DOHH2 (cell line): ENCODE data around the gene ATG10.
"Not testable (repeated sequence)": the region's sequence is repeated elsewhere in the genome, so short reads cannot be mapped to it uniquely, and the experiment has no call there.

Source experiments
- H3F3A ChIP-seq: fragments of 200-600 bp; sonication (generic), shearing (Covaris generic); 2 replicates; pipeline ENCODE4 v1.6.0; 2016; ENCODE audit warnings: antibody characterized with exemption, mild to moderate bottlenecking; ENCODE audit not compliant: control insufficient read depth, insufficient read depth
- H3K27ac ChIP-seq: fragments of 200-600 bp; sonication (generic); 2 replicates; pipeline ENCODE4 v1.5.1; 2014; ENCODE audit warnings: low read depth, mild to moderate bottlenecking, low read length, moderate library complexity
- H3K27me3 ChIP-seq: fragments of 200-600 bp; sonication (generic); 2 replicates; pipeline ENCODE4 v1.6.1; 2014; ENCODE audit warnings: mild to moderate bottlenecking, low read length, mixed read lengths; ENCODE audit not compliant: control insufficient read depth
- H3K36me3 ChIP-seq: fragments of 200-600 bp; sonication (generic); 2 replicates; pipeline ENCODE4 v1.6.1; 2014; ENCODE audit warnings: mild to moderate bottlenecking, low read length, moderate library complexity, mixed read lengths; ENCODE audit not compliant: control insufficient read depth
- H3K4me1 ChIP-seq: fragments of 200-600 bp; sonication (generic); 2 replicates; pipeline ENCODE4 v1.6.1; 2014; ENCODE audit warnings: mild to moderate bottlenecking, low read length, mixed read lengths; ENCODE audit not compliant: control insufficient read depth
- H3K4me2 ChIP-seq: fragments of 200-600 bp; sonication (generic); 2 replicates; pipeline ENCODE4 v1.6.0; 2014; ENCODE audit warnings: mild to moderate bottlenecking, low read length, moderate library complexity
- H3K4me3 ChIP-seq: fragments of 200-600 bp; sonication (generic); 2 replicates; pipeline ENCODE4 v1.5.1; 2014; ENCODE audit warnings: mild to moderate bottlenecking, low read length, mixed read lengths
- H3K79me2 ChIP-seq: fragments of 200-600 bp; sonication (generic); 2 replicates; pipeline ENCODE4 v1.6.1; 2014; ENCODE audit warnings: mild to moderate bottlenecking, low read length, mixed read lengths; ENCODE audit not compliant: control insufficient read depth
- H3K9me2 ChIP-seq: fragments of 200-600 bp; sonication (generic); replicated peaks from 2 replicates; pipeline ENCODE4 v1.6.1; 2014; ENCODE audit warnings: mild to moderate bottlenecking, low read length, mixed read lengths; ENCODE audit not compliant: control insufficient read depth
- H3K9me3 ChIP-seq: fragments of 200-600 bp; sonication (generic); 2 replicates; pipeline ENCODE4 v1.6.1; 2014; ENCODE audit warnings: antibody characterized with exemption, low read length, mixed read lengths; ENCODE audit not compliant: control insufficient read depth, insufficient read depth
- H4K20me1 ChIP-seq: fragments of 200-600 bp; sonication (generic); 2 replicates; pipeline ENCODE4 v1.6.0; 2014; ENCODE audit warnings: low read depth, mild to moderate bottlenecking, antibody characterized with exemption, low read length, moderate library complexity; ENCODE audit not compliant: control insufficient read depth, insufficient read depth
- EZH2phosphoT487 ChIP-seq: fragments of 200-600 bp; sonication (generic); IDR thresholded peaks from 2 replicates; pipeline ENCODE4 v1.6.1; 2017; ENCODE audit warnings: borderline replicate concordance, mild to moderate bottlenecking, antibody characterized with exemption, low read length, moderate library complexity, mixed read lengths
- TF ChIP-seq, protein P1 (sequence below): fragments of 200-600 bp; sonication (generic); IDR thresholded peaks from one replicate; pipeline ENCODE4 v1.5.1; 2014; ENCODE audit warnings: antibody characterized with exemption, mild to moderate bottlenecking, low read depth, low read length; ENCODE audit not compliant: poor library complexity, severe bottlenecking

Gene ATG10

DNA sequence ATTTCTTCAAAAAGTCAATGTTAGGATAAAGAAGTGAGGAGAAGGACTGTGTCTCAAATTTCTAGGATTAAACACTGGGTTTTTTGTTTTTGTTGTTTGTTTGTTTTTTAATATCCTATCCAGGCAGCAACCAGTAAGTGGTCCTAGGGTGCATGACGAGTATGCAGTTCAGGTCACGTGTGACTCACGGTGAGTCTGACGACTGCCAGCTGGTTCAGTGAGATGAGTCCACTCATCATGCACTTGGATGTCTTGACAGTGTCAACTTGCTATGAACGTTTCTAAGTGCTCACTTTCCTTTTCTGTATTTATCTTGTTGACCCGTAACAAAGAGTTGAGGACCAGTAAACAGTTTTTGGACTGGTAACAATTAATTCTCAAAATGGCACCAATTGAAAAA lies 32.7 kb downstream of the ATG10 start:
- Histone ChIP-seq H3K4me3 (no peak overlapping the region), H4K20me1 (no peaks in the 10 kb centered on the region), H3K27me3 (no peaks in the 10 kb centered on the region), H3K4me2 (no peak overlapping the region), H3K36me3 (no peaks in the 10 kb centered on the region), H3K79me2 (no peaks in the 10 kb centered on the region), H3K27ac (no peak overlapping the region), H3F3A (no peaks in the 10 kb centered on the region), H3K9me3 (no peaks in the 10 kb centered on the region), H3K4me1 (no peaks in the 10 kb centered on the region), H3K9me2 (no peaks in the 10 kb centered on the region)
- no peak for TF ChIP-seq EZH2phosphoT487
- TF ChIP-seq, protein P1, sequence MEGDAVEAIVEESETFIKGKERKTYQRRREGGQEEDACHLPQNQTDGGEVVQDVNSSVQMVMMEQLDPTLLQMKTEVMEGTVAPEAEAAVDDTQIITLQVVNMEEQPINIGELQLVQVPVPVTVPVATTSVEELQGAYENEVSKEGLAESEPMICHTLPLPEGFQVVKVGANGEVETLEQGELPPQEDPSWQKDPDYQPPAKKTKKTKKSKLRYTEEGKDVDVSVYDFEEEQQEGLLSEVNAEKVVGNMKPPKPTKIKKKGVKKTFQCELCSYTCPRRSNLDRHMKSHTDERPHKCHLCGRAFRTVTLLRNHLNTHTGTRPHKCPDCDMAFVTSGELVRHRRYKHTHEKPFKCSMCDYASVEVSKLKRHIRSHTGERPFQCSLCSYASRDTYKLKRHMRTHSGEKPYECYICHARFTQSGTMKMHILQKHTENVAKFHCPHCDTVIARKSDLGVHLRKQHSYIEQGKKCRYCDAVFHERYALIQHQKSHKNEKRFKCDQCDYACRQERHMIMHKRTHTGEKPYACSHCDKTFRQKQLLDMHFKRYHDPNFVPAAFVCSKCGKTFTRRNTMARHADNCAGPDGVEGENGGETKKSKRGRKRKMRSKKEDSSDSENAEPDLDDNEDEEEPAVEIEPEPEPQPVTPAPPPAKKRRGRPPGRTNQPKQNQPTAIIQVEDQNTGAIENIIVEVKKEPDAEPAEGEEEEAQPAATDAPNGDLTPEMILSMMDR, result no peak

DNA sequence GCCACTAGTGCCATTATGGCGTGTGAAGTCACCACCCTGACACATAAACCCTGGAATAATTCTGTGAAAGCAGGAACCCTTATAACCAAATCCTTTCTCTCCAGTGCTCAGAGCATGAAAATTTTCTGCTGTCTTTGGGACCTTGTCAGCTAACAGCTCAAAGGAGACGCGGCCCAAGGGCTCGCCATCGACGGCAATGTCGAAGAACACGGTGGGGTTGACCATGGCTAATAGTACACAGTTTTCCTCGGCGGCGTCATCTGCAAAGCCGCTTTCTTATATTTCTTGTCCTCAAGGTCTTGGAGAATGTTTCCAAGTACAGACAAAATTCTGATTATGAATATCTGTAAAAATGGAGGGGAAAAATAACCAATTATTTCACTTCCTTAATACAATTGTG lies 38.0 kb downstream of the ATG10 start:
- H3K27ac ChIP-seq, H3K9me3 ChIP-seq, H3K4me2 ChIP-seq, H4K20me1 ChIP-seq, H3F3A ChIP-seq, H3K36me3 ChIP-seq, H3K79me2 ChIP-seq, H3K27me3 ChIP-seq, H3K4me3 ChIP-seq, H3K9me2 ChIP-seq, H3K4me1 ChIP-seq: not testable (repeated sequence)

DNA sequence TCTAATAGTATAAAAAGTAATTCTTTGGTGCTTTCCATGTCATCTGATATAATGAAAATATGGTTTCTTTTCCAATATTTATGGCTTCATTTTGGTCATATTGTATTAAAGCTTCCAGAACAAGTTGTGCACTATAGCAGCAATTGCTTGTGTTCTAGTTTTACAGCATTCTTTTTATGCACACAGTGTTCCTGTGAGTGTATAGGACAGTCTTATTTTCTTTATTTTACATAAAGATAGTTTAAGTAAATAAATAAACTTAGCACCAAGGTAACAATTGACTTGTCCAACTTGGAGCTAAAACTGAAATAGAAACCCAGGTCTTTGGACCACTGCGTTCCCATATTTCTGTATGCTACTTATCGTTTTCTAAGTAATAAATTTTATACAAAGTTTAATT lies 38.9 kb downstream of the ATG10 start:
- no peak overlapping the region for H3K4me3 ChIP-seq
- H3K9me3 ChIP-seq, result no peaks in the 10 kb centered on the region
- no peaks in the 10 kb centered on the region for H3F3A ChIP-seq
- no peak overlapping the region for H3K4me2 ChIP-seq
- no peaks in the 10 kb centered on the region for H3K79me2 ChIP-seq
- H3K4me1 ChIP-seq, result no peaks in the 10 kb centered on the region
- no peaks in the 10 kb centered on the region for H3K9me2 ChIP-seq
- TF ChIP-seq, protein P1, result no peak
- no peak for TF ChIP-seq EZH2phosphoT487
- H4K20me1 ChIP-seq, result no peaks in the 10 kb centered on the region
- no peaks in the 10 kb centered on the region for H3K36me3 ChIP-seq
- H3K27me3 ChIP-seq, result no peaks in the 10 kb centered on the region
- H3K27ac ChIP-seq, result no peak overlapping the region

DNA sequence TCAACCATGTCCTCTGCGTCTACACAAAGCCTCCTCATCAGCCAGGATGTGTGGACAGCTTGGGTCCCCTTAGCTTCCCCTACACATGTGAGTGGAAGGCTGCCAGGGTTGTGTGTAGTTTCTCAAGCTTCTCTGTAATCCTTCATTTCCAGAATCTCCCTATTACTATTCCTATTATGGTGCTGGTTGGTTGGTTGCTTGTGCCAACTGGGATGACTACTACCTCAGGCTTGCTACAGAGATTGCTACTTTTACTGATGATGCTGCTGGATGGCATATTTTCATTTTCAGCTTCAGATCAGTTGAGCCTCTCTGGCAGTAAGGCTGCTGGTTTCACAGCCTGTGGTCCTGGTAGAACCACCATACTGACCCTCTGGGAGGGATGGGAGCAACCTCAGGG lies 39.9 kb downstream of the ATG10 start:
- no peaks in the 10 kb centered on the region for H3K79me2 ChIP-seq
- H3K4me2 ChIP-seq, result no peak overlapping the region
- H3F3A ChIP-seq, result no peaks in the 10 kb centered on the region
- TF ChIP-seq, protein P1, result no peak
- no peak for TF ChIP-seq EZH2phosphoT487
- H3K9me3 ChIP-seq, result peaks cover 4% of the 10 kb centered on the region; the same call in 1 of the 2 replicates
- H3K4me3 ChIP-seq, result no peak overlapping the region
- H3K27ac ChIP-seq, result no peak overlapping the region
- no peaks in the 10 kb centered on the region for H3K9me2 ChIP-seq
- H3K27me3 ChIP-seq, result no peaks in the 10 kb centered on the region
- no peaks in the 10 kb centered on the region for H4K20me1 ChIP-seq
- no peaks in the 10 kb centered on the region for H3K4me1 ChIP-seq
- H3K36me3 ChIP-seq, result no peaks in the 10 kb centered on the region

DNA sequence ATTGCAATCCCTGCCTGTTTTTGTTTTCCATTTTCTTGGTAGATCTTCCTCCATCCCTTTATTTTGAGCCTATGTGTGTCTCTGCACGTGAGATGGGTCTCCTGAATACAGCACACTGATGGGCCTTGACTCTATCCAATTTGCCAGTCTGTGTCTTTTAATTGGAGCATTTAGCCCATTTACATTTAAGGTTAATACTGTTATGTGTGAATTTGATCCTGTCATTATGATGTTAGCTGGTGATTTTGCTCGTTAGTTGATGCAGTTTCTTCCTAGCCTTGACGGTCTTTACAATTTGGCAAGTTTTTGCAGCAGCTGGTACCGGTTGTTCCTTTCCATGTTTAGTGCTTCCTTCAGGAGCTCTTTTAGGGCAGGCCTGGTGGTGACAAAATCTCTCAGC lies 42.8 kb downstream of the ATG10 start:
- not testable (repeated sequence) for H3K27ac ChIP-seq, H3K4me2 ChIP-seq, H3K9me2 ChIP-seq, H3K4me1 ChIP-seq, H3K27me3 ChIP-seq, H3K36me3 ChIP-seq, H3F3A ChIP-seq, H3K9me3 ChIP-seq, H3K79me2 ChIP-seq, H3K4me3 ChIP-seq, H4K20me1 ChIP-seq
